ENCODE data around the gene HIGD1A. TPM values are rescaled to one million over a fixed set of nuclear protein-coding genes. Genes with fewer than 3 reads are reported as not detected.

Gene HIGD1A
- total and polyA plus RNA-seq, 9 of the 15 experiments (the other 6 are each of a cell fraction or from before 2014, with no cell fraction given): 165 to 1,185 (median 333) TPM

DNA sequence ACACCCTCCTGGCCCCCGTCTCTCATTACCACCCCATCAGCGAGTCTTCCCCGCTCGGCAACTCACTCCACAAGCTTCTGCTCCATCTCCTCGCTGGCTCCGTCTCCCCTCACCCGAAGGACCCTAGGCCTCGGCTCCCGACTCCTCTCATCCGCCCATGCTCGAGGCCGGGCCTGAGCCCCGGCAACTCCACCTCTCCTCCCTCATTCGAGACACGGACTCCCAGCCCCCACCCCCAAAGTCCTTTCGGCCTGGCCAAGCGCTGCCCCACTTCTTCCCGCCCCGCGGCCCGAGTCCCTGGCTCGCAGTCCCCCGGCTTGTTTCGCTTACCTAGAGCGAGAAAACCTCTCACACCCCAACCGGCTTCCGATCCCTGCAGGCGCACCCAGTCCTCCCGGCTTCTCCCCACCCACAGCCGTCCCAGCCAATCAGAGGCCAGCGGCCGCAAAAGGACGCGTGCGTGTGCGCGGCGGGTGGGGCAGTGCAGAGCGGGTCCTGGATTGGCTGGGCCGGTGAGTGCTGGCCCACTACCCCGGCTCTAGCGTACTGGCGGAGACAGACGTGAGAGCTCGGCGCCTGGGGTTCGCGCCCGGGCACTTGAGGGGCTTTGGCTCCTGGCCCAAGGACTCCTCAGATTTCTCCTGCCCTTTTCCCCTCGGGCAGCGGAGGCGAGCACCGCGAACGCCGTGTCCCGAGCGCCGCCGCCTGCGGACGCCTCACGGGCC lies at the start of gene HIGD1A (continued):
- TF ChIP-seq, protein P1, sequence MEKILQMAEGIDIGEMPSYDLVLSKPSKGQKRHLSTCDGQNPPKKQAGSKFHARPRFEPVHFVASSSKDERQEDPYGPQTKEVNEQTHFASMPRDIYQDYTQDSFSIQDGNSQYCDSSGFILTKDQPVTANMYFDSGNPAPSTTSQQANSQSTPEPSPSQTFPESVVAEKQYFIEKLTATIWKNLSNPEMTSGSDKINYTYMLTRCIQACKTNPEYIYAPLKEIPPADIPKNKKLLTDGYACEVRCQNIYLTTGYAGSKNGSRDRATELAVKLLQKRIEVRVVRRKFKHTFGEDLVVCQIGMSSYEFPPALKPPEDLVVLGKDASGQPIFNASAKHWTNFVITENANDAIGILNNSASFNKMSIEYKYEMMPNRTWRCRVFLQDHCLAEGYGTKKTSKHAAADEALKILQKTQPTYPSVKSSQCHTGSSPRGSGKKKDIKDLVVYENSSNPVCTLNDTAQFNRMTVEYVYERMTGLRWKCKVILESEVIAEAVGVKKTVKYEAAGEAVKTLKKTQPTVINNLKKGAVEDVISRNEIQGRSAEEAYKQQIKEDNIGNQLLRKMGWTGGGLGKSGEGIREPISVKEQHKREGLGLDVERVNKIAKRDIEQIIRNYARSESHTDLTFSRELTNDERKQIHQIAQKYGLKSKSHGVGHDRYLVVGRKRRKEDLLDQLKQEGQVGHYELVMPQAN (IDR thresholded peaks at IDR 0.05; ENCODE audit: borderline replicate concordance): peak; percentile 81; the same call in 1 of the 2 replicates
- TF ChIP-seq ATF7 (IDR thresholded peaks at IDR 0.05) (peak; percentile 68), SRSF3 (IDR thresholded peaks at IDR 0.05; ENCODE audit: insufficient read depth, low read length) (no peak), ARHGAP35 (IDR thresholded peaks at IDR 0.05; ENCODE audit: partially characterized antibody) (peak; percentile 13), EGR1 (conservative IDR thresholded peaks at IDR 0.05) (peak; percentile 34; the same call in 1 of the 2 replicates), POLR2AphosphoS2 (IDR thresholded peaks at IDR 0.05; ENCODE audit: low read length) (no peak), ZNF77 (CRISPR knock-in tag; IDR thresholded peaks at IDR 0.05) (no peak), CBX2 (IDR thresholded peaks at IDR 0.05; ENCODE audit: insufficient read depth, low read length, poor library complexity, severe bottlenecking) (no peak), U2AF2 (optimal IDR thresholded peaks at IDR 0.05; ENCODE audit: low read depth, low read length) (no peak), HDAC8 (tag; IDR thresholded peaks at IDR 0.05) (no peak), RBFOX2 (IDR thresholded peaks at IDR 0.05; ENCODE audit: low read depth, low read length) (peak; percentile 98), ARNT (IDR thresholded peaks at IDR 0.05) (0 out of 4 replicates have a peak, but pooled peaks have one; percentile 22 to 30)
- TF ChIP-seq, protein P2, sequence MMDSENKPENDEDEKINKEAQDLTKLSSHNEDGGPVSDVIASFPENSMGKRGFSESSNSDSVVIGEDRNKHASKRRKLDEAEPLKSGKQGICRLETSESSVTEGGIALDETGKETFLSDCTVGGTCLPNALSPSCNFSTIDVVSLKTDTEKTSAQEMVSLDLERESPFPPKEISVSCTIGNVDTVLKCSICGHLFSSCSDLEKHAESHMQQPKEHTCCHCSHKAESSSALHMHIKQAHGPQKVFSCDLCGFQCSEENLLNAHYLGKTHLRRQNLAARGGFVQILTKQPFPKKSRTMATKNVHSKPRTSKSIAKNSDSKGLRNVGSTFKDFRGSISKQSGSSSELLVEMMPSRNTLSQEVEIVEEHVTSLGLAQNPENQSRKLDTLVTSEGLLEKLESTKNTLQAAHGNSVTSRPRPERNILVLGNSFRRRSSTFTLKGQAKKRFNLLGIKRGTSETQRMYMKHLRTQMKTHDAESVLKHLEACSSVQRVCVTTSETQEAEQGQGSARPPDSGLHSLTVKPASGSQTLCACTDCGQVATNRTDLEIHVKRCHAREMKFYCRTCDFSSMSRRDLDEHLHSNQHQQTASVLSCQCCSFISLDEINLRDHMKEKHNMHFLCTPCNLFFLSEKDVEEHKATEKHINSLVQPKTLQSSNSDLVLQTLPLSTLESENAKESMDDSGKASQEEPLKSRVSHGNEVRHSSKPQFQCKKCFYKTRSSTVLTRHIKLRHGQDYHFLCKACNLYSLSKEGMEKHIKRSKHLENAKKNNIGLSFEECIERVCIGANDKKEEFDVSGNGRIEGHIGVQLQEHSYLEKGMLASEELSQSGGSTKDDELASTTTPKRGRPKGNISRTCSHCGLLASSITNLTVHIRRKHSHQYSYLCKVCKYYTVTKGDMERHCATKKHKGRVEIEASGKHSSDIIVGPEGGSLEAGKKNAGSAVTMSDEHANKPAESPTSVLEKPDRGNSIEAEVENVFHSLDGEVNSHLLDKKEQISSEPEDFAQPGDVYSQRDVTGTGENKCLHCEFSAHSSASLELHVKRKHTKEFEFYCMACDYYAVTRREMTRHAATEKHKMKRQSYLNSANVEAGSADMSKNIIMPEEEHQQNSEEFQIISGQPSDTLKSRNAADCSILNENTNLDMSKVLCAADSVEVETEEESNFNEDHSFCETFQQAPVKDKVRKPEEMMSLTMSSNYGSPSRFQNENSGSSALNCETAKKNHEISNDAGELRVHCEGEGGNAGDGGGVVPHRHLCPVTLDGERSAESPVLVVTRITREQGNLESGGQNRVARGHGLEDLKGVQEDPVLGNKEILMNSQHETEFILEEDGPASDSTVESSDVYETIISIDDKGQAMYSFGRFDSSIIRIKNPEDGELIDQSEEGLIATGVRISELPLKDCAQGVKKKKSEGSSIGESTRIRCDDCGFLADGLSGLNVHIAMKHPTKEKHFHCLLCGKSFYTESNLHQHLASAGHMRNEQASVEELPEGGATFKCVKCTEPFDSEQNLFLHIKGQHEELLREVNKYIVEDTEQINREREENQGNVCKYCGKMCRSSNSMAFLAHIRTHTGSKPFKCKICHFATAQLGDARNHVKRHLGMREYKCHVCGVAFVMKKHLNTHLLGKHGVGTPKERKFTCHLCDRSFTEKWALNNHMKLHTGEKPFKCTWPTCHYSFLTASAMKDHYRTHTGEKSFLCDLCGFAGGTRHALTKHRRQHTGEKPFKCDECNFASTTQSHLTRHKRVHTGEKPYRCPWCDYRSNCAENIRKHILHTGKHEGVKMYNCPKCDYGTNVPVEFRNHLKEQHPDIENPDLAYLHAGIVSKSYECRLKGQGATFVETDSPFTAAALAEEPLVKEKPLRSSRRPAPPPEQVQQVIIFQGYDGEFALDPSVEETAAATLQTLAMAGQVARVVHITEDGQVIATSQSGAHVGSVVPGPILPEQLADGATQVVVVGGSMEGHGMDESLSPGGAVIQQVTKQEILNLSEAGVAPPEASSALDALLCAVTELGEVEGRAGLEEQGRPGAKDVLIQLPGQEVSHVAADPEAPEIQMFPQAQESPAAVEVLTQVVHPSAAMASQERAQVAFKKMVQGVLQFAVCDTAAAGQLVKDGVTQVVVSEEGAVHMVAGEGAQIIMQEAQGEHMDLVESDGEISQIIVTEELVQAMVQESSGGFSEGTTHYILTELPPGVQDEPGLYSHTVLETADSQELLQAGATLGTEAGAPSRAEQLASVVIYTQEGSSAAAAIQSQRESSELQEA (IDR thresholded peaks at IDR 0.05; ENCODE audit: low read depth): 0 out of 2 replicates have a peak, but pooled peaks have one; percentile 40
- TF ChIP-seq, protein P3, sequence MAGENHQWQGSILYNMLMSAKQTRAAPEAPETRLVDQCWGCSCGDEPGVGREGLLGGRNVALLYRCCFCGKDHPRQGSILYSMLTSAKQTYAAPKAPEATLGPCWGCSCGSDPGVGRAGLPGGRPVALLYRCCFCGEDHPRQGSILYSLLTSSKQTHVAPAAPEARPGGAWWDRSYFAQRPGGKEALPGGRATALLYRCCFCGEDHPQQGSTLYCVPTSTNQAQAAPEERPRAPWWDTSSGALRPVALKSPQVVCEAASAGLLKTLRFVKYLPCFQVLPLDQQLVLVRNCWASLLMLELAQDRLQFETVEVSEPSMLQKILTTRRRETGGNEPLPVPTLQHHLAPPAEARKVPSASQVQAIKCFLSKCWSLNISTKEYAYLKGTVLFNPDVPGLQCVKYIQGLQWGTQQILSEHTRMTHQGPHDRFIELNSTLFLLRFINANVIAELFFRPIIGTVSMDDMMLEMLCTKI (IDR thresholded peaks at IDR 0.05; ENCODE audit: partially characterized antibody): no peak
- TF ChIP-seq, protein P4, sequence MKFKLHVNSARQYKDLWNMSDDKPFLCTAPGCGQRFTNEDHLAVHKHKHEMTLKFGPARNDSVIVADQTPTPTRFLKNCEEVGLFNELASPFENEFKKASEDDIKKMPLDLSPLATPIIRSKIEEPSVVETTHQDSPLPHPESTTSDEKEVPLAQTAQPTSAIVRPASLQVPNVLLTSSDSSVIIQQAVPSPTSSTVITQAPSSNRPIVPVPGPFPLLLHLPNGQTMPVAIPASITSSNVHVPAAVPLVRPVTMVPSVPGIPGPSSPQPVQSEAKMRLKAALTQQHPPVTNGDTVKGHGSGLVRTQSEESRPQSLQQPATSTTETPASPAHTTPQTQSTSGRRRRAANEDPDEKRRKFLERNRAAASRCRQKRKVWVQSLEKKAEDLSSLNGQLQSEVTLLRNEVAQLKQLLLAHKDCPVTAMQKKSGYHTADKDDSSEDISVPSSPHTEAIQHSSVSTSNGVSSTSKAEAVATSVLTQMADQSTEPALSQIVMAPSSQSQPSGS (CRISPR knock-in tag; IDR thresholded peaks at IDR 0.05): no peak
